GM12878 (cell line): ENCODE measurements around the gene SETD5.

ENCODE experiments used
- BACH1 ChIP-seq: fragments of 450-650 bp; IDR thresholded peaks from 2 replicates; pipeline ENCODE4 v1.6.1; 2017; ENCODE audit warnings: mild to moderate bottlenecking, borderline replicate concordance
- CBFB ChIP-seq: IDR thresholded peaks from 2 replicates; pipeline ENCODE4 v1.6.1; 2016; ENCODE audit warnings: antibody characterized with exemption, low read depth
- CTCF ChIP-seq, 3 experiments: IDR thresholded peaks in 2 of 3; conservative IDR thresholded peaks in 1 of 3; 2 replicates each; pipeline ENCODE4 v1.5.1; 2011; ENCODE audit warnings: low read depth in 3 of 3, low read length in 3 of 3, mild to moderate bottlenecking in 3 of 3, control low read depth in 2 of 3, moderate library complexity in 2 of 3, inconsistent platforms in 1 of 3, mixed read lengths in 1 of 3; ENCODE audit not compliant: control insufficient read depth in 2 of 3, insufficient read depth in 1 of 3; ENCODE audit errors: extremely low read depth in 1 of 3
- EP300 ChIP-seq, 2 experiments: fragments of 150-350 bp in 1 of 2; IDR thresholded peaks; 2 replicates each; pipeline ENCODE4 v1.6.1; 2011 to 2012; ENCODE audit warnings: low read depth in 2 of 2, low read length in 2 of 2, borderline replicate concordance in 1 of 2, improper control_type of control experiment in 1 of 2, inconsistent platforms in 1 of 2; ENCODE audit not compliant: control insufficient read depth in 1 of 2
- ETV6 ChIP-seq, 2 experiments: fragments of 450-650 bp in 1 of 2; IDR thresholded peaks in 1 of 2; conservative IDR thresholded peaks in 1 of 2; 2 replicates each; pipeline ENCODE4 v1.6.1; 2014; ENCODE audit warnings: antibody characterized with exemption in 1 of 2, borderline replicate concordance in 1 of 2, low read depth in 1 of 2, mild to moderate bottlenecking in 1 of 2, moderate library complexity in 1 of 2
- FOXM1 ChIP-seq: IDR thresholded peaks from 2 replicates; pipeline ENCODE4 v1.6.1; 2012; ENCODE audit warnings: low read depth, mild to moderate bottlenecking, inconsistent platforms, low read length, moderate library complexity
- HCFC1 ChIP-seq: fragments of 150-350 bp; IDR thresholded peaks from 2 replicates; pipeline ENCODE4 v1.6.1; 2014; ENCODE audit warnings: low read length
- IKZF2 ChIP-seq, 2 experiments: fragments of 450-650 bp; IDR thresholded peaks; 2 replicates each; pipeline ENCODE4 v1.6.1; 2017; ENCODE audit warnings: mild to moderate bottlenecking in 2 of 2, moderate library complexity in 2 of 2
- NFXL1 ChIP-seq: fragments of 450-650 bp; IDR thresholded peaks from 2 replicates; pipeline ENCODE4 v1.6.1; 2017; ENCODE audit warnings: antibody characterized with exemption, mild to moderate bottlenecking, borderline replicate concordance
- POLR2A ChIP-seq: IDR thresholded peaks from 2 replicates; pipeline ENCODE4 v1.6.1; 2011; ENCODE audit warnings: low read depth, mild to moderate bottlenecking, low read length
- POLR2AphosphoS5 ChIP-seq: IDR thresholded peaks from 2 replicates; pipeline ENCODE4 v1.6.1; 2011; ENCODE audit warnings: mild to moderate bottlenecking, low read length, inconsistent platforms
- SIN3A ChIP-seq: IDR thresholded peaks from 2 replicates; pipeline ENCODE4 v1.6.1; 2012; ENCODE audit warnings: low read depth, low read length, improper control_type of control experiment
- SP1 ChIP-seq: IDR thresholded peaks from one replicate; pipeline ENCODE4 v1.6.1; 2011; ENCODE audit warnings: low read depth, low read length
- TF ChIP-seq, protein P1 (sequence below): IDR thresholded peaks from 2 replicates; pipeline ENCODE4 v1.6.1; 2011; ENCODE audit warnings: low read depth, mild to moderate bottlenecking, low read length, moderate library complexity, borderline replicate concordance; ENCODE audit errors: extremely low read depth

GRCh38 chr3:9525078-9525477, 127.7 kb downstream of the SETD5 start:
- TF ChIP-seq, protein P1, sequence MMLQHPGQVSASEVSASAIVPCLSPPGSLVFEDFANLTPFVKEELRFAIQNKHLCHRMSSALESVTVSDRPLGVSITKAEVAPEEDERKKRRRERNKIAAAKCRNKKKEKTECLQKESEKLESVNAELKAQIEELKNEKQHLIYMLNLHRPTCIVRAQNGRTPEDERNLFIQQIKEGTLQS = no peak
- TF ChIP-seq CTCF (IDR thresholded peaks at IDR 0.05 in 2 of 3, conservative IDR thresholded peaks at IDR 0.05 in 1 of 3; ENCODE audit: control insufficient read depth in 2 of 3, extremely low read depth in 1 of 3, insufficient read depth in 1 of 3, low read depth in 3 of 3, low read length in 3 of 3) (no peak), FOXM1 (no peak), ETV6 (conservative IDR thresholded peaks at IDR 0.05 in 1 of 2, IDR thresholded peaks at IDR 0.05 in 1 of 2; ENCODE audit: borderline replicate concordance in 1 of 2, low read depth in 1 of 2) (no peak), POLR2A (no peak), EP300 (IDR thresholded peaks at IDR 0.05; ENCODE audit: borderline replicate concordance in 1 of 2, control insufficient read depth in 1 of 2, low read depth in 2 of 2, low read length in 2 of 2) (no peak), HCFC1 (no peak), POLR2AphosphoS5 (no peak), NFXL1 (no peak), SP1 (no peak), IKZF2 (IDR thresholded peaks at IDR 0.05) (no peak), BACH1 (no peak), CBFB (no peak), SIN3A (no peak)
